ENCODE results near the gene PRKCA.

DNA sequence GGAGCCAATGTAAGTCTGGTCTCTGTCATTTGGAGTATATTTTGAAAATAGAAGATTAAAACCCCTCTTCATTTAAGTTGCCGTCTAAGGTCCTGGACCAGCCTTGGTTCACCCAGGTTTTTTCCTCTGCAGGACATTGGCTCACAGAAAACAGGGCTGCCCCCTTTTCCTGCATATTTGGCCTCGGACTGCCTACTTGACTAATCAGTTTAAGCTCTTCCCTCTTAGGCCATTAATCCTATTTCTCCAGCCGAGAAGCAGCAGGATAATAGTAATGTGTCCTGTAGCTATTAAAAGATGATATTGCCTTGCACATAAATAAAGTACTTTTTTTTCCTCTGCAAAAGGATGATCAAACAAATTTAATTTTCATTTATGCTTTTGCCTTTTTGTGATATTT lies 52.1 kb downstream of the PRKCA start:
- TF ChIP-seq YY1 (IDR thresholded peaks at IDR 0.05; ENCODE audit: insufficient read depth, insufficient read length) (no peak), ZNF274 (IDR thresholded peaks at IDR 0.05; ENCODE audit: low read depth, low read length) (no peak), SUZ12 (IDR thresholded peaks at IDR 0.05; ENCODE audit: extremely low read depth, insufficient read depth, insufficient read length) (no peak)

All from NT2/D1 (cell line).